ENCODE results near the gene CDT1.

The CDT1 gene

GRCh38 chr16:88826070-88826840 is 22.7 kb downstream of the CDT1 start:
- no peak overlapping the region for H2AFZ ChIP-seq (ENCODE audit: low read depth, low read length)
- no peaks in the 10 kb centered on the region for H3K27me3 ChIP-seq (ENCODE audit: insufficient read depth, low read length)
- H3K36me3 ChIP-seq (ENCODE audit: insufficient read depth, low read length), result no peaks in the 10 kb centered on the region
- H3K4me3 ChIP-seq (ENCODE audit: low read length), result no peak overlapping the region
- H3K9me3 ChIP-seq (ENCODE audit: low read length), result no peaks in the 10 kb centered on the region
- no peaks in the 10 kb centered on the region for H3K4me1 ChIP-seq (ENCODE audit: insufficient read depth, low read length)

DNA sequence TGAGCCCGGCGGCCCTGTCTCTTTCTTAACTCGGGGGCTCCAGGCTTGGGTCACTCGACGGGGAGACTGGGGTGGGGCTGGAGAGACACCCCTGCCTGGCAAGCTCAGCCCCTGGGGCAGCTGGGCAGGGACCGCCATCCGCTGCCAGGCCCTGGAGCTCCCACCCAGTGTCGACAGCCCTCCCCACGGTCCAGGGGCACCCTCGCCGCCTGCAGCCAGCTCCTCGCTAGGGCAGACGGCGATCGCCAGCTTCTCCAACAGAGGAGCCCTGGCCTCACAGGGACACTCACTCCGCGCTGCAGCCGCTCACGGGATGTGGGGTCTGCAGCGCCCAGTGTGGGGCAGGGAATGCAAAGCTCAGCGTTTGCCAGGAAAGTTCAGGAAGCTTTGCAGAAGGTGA is 24.1 kb downstream of the CDT1 start:
- H3K36me3 ChIP-seq (ENCODE audit: insufficient read depth, low read length), result no peaks in the 10 kb centered on the region
- H3K27me3 ChIP-seq (ENCODE audit: insufficient read depth, low read length), result no peaks in the 10 kb centered on the region
- no peak overlapping the region for H3K4me3 ChIP-seq (ENCODE audit: low read length)
- no peaks in the 10 kb centered on the region for H3K9me3 ChIP-seq (ENCODE audit: low read length)
- no peaks in the 10 kb centered on the region for H3K4me1 ChIP-seq (ENCODE audit: insufficient read depth, low read length)
- H2AFZ ChIP-seq (ENCODE audit: low read depth, low read length), result no peak overlapping the region

GRCh38 chr16:88828711-88829110 is 25.1 kb downstream of the CDT1 start:
- Histone ChIP-seq H3K4me1 (ENCODE audit: insufficient read depth, low read length) (no peaks in the 10 kb centered on the region), H2AFZ (ENCODE audit: low read depth, low read length) (no peak overlapping the region), H3K9me3 (ENCODE audit: low read length) (no peaks in the 10 kb centered on the region), H3K4me3 (ENCODE audit: low read length) (no peak overlapping the region), H3K27me3 (ENCODE audit: insufficient read depth, low read length) (no peaks in the 10 kb centered on the region), H3K36me3 (ENCODE audit: insufficient read depth, low read length) (no peaks in the 10 kb centered on the region)

GRCh38 chr16:88830258-88830657 is 26.7 kb downstream of the CDT1 start:
- H3K36me3 ChIP-seq (ENCODE audit: insufficient read depth, low read length), result no peaks in the 10 kb centered on the region
- no peaks in the 10 kb centered on the region for H3K27me3 ChIP-seq (ENCODE audit: insufficient read depth, low read length)
- no peaks in the 10 kb centered on the region for H3K4me1 ChIP-seq (ENCODE audit: insufficient read depth, low read length)
- no peak overlapping the region for H2AFZ ChIP-seq (ENCODE audit: low read depth, low read length)
- no peaks in the 10 kb centered on the region for H3K9me3 ChIP-seq (ENCODE audit: low read length)
- H3K4me3 ChIP-seq (ENCODE audit: low read length), result no peak overlapping the region

DNA sequence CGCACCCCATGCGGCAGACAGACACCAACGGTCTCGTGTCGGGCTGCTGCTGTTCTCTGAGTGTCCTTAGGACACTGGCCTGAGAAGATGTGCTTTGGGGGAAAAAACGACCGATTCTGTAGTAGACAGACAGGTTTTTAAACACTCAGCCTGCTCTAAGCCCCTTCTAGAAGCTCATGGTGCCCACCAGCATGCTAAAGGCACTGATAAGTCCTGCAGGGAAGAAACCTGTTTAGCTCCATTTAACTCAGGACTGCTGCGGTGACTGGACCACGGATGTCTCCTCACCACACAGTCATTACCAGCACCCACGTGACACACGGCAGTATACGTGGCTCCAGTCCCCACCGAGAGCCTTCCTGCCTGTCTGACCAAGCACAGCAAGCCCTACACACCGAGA is 27.2 kb downstream of the CDT1 start:
- H3K36me3 ChIP-seq (ENCODE audit: insufficient read depth, low read length), result no peaks in the 10 kb centered on the region
- no peaks in the 10 kb centered on the region for H3K9me3 ChIP-seq (ENCODE audit: low read length)
- no peaks in the 10 kb centered on the region for H3K4me1 ChIP-seq (ENCODE audit: insufficient read depth, low read length)
- H2AFZ ChIP-seq (ENCODE audit: low read depth, low read length), result no peak overlapping the region
- no peak overlapping the region for H3K4me3 ChIP-seq (ENCODE audit: low read length)
- no peaks in the 10 kb centered on the region for H3K27me3 ChIP-seq (ENCODE audit: insufficient read depth, low read length)

DNA sequence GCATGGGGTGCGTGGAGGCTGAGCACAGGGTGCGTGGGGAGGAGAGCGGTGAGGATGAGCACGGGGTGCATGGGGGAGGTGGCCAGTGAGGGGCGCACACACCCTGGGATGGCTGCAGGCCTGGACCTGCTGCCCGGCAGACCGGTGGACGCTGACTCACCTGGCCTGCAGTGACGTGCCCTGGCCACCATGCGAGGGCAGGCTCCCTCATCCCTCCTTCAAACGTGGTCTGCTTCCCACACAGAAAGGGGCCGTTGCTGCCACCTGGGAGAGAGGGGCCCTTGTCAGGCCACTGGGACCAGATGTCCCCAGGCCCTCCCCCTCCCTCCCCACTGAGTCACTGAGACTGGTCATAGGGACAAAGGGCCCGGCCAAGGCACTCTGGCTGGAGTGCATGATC is 28.2 kb downstream of the CDT1 start:
- H3K4me3 ChIP-seq (ENCODE audit: low read length), result no peak overlapping the region
- H3K9me3 ChIP-seq (ENCODE audit: low read length), result no peaks in the 10 kb centered on the region
- no peaks in the 10 kb centered on the region for H3K27me3 ChIP-seq (ENCODE audit: insufficient read depth, low read length)
- no peaks in the 10 kb centered on the region for H3K36me3 ChIP-seq (ENCODE audit: insufficient read depth, low read length)
- H3K4me1 ChIP-seq (ENCODE audit: insufficient read depth, low read length), result no peaks in the 10 kb centered on the region
- no peak overlapping the region for H2AFZ ChIP-seq (ENCODE audit: low read depth, low read length)

DNA sequence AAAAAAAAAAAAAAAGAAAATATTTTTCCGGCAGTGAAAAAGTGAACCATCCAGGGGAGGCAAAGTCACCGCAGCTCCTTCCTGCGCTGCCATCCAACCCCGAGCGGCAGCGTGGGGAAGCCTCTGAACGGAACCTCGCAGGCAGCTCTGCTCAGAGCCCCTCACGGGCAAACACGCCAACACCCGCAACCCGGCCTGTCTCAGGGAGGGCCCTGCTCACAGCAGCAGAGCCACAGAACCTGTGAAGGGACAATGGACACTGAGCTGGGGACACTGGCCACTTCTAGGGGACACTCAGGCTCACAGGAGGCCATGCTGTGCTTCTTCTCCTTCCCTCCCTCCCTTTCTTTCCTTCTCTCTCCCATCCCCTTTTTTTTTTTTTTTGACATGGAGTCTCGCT is 29.5 kb downstream of the CDT1 start:
- no peaks in the 10 kb centered on the region for H3K9me3 ChIP-seq (ENCODE audit: low read length)
- no peaks in the 10 kb centered on the region for H3K27me3 ChIP-seq (ENCODE audit: insufficient read depth, low read length)
- H3K36me3 ChIP-seq (ENCODE audit: insufficient read depth, low read length), result no peaks in the 10 kb centered on the region
- no peaks in the 10 kb centered on the region for H3K4me1 ChIP-seq (ENCODE audit: insufficient read depth, low read length)
- H2AFZ ChIP-seq (ENCODE audit: low read depth, low read length), result no peak overlapping the region
- no peak overlapping the region for H3K4me3 ChIP-seq (ENCODE audit: low read length)

- H3K4me1 ChIP-seq (ENCODE audit: insufficient read depth, low read length), result no peaks in the 10 kb centered on the region
- H3K9me3 ChIP-seq (ENCODE audit: low read length), result no peaks in the 10 kb centered on the region
- H3K36me3 ChIP-seq (ENCODE audit: insufficient read depth, low read length), result no peaks in the 10 kb centered on the region
- no peaks in the 10 kb centered on the region for H3K27me3 ChIP-seq (ENCODE audit: insufficient read depth, low read length)
- H2AFZ ChIP-seq (ENCODE audit: low read depth, low read length), result no peak overlapping the region
- no peak overlapping the region for H3K4me3 ChIP-seq (ENCODE audit: low read length)
Observed at GRCh38 chr16:88834670-88835069, 31.1 kb downstream of the CDT1 start.

GRCh38 chr16:88835383-88835782 is 31.8 kb downstream of the CDT1 start:
- Histone ChIP-seq H3K27me3 (ENCODE audit: insufficient read depth, low read length) (no peaks in the 10 kb centered on the region), H3K36me3 (ENCODE audit: insufficient read depth, low read length) (no peaks in the 10 kb centered on the region), H3K4me1 (ENCODE audit: insufficient read depth, low read length) (no peaks in the 10 kb centered on the region), H2AFZ (ENCODE audit: low read depth, low read length) (no peak overlapping the region), H3K4me3 (ENCODE audit: low read length) (no peak overlapping the region), H3K9me3 (ENCODE audit: low read length) (no peaks in the 10 kb centered on the region)

DNA sequence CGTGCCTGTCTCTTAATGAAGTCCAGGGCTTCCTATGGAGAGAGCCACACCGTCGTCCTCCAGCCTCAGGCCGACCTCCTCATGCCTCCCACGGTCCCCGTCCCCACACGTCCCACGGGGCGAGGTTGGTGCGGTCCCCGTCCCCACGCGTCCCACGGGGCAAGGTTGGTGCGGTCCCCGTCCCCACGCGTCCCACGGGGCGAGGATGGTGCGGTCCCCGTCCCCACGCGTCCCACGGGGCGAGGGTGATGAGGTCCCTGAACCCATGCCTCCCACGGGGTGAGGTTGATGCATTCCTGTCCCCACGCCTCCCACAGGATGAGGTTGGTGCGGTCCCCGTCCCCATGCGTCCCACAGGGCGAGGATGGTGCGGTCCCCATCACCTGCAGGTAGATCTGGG is 32.2 kb downstream of the CDT1 start:
- no peaks in the 10 kb centered on the region for H3K27me3 ChIP-seq (ENCODE audit: insufficient read depth, low read length)
- H3K9me3 ChIP-seq (ENCODE audit: low read length), result no peaks in the 10 kb centered on the region
- H3K4me3 ChIP-seq (ENCODE audit: low read length), result no peak overlapping the region
- no peaks in the 10 kb centered on the region for H3K36me3 ChIP-seq (ENCODE audit: insufficient read depth, low read length)
- no peaks in the 10 kb centered on the region for H3K4me1 ChIP-seq (ENCODE audit: insufficient read depth, low read length)
- no peak overlapping the region for H2AFZ ChIP-seq (ENCODE audit: low read depth, low read length)

GRCh38 chr16:88836791-88837190 is 33.2 kb downstream of the CDT1 start:
- no peak overlapping the region for H3K4me3 ChIP-seq (ENCODE audit: low read length)
- no peak overlapping the region for H2AFZ ChIP-seq (ENCODE audit: low read depth, low read length)
- H3K36me3 ChIP-seq (ENCODE audit: insufficient read depth, low read length), result no peaks in the 10 kb centered on the region
- H3K9me3 ChIP-seq (ENCODE audit: low read length), result no peaks in the 10 kb centered on the region
- H3K27me3 ChIP-seq (ENCODE audit: insufficient read depth, low read length), result no peaks in the 10 kb centered on the region
- no peaks in the 10 kb centered on the region for H3K4me1 ChIP-seq (ENCODE audit: insufficient read depth, low read length)

GRCh38 chr16:88837806-88838205 is 34.2 kb downstream of the CDT1 start:
- no peaks in the 10 kb centered on the region for H3K9me3 ChIP-seq (ENCODE audit: low read length)
- no peaks in the 10 kb centered on the region for H3K36me3 ChIP-seq (ENCODE audit: insufficient read depth, low read length)
- no peak overlapping the region for H3K4me3 ChIP-seq (ENCODE audit: low read length)
- no peaks in the 10 kb centered on the region for H3K4me1 ChIP-seq (ENCODE audit: insufficient read depth, low read length)
- H2AFZ ChIP-seq (ENCODE audit: low read depth, low read length), result no peak overlapping the region
- no peaks in the 10 kb centered on the region for H3K27me3 ChIP-seq (ENCODE audit: insufficient read depth, low read length)

- H3K27me3 ChIP-seq (ENCODE audit: insufficient read depth, low read length), result no peaks in the 10 kb centered on the region
- H2AFZ ChIP-seq (ENCODE audit: low read depth, low read length), result no peak overlapping the region
- no peak overlapping the region for H3K4me3 ChIP-seq (ENCODE audit: low read length)
- no peaks in the 10 kb centered on the region for H3K36me3 ChIP-seq (ENCODE audit: insufficient read depth, low read length)
- H3K9me3 ChIP-seq (ENCODE audit: low read length), result no peaks in the 10 kb centered on the region
- no peaks in the 10 kb centered on the region for H3K4me1 ChIP-seq (ENCODE audit: insufficient read depth, low read length)
Observed at GRCh38 chr16:88838566-88838965, 35.0 kb downstream of the CDT1 start.

- Histone ChIP-seq H2AFZ (ENCODE audit: low read depth, low read length) (no peak overlapping the region), H3K9me3 (ENCODE audit: low read length) (no peaks in the 10 kb centered on the region), H3K4me3 (ENCODE audit: low read length) (no peak overlapping the region), H3K27me3 (ENCODE audit: insufficient read depth, low read length) (no peaks in the 10 kb centered on the region), H3K4me1 (ENCODE audit: insufficient read depth, low read length) (no peaks in the 10 kb centered on the region), H3K36me3 (ENCODE audit: insufficient read depth, low read length) (no peaks in the 10 kb centered on the region)
Observed at GRCh38 chr16:88839026-88839529, 35.5 kb downstream of the CDT1 start.

Measured in neuron (in vitro differentiated cells).